Spleen (tissue), 11 donors: Measurements from ENCODE around the gene TMCC1. TPM values are rescaled to one million over a fixed set of nuclear protein-coding genes. Genes with fewer than 3 reads are reported as not detected.

Experiments
- DNase-seq: peaks from one replicate; pipeline ENCODE4 v3.0.0-alpha.2; 2020
- H3K27ac ChIP-seq, 8 donors: fragments of 200-600 bp; sonication (generic) in 7 of 8; 1 replicate in 4 of 8; 2 replicates in 4 of 8; pipeline versions ENCODE4 v1.5.0 to v1.8.0; 2016 to 2021; ENCODE audit warnings: inconsistent platforms in 4 of 8, mild to moderate bottlenecking in 4 of 8, moderate library complexity in 1 of 8
- H3K27me3 ChIP-seq, 7 donors: fragments of 200-600 bp; sonication (generic) in 6 of 7; replicated peaks in 1 of 7; 1 replicate in 4 of 7; 2 replicates in 3 of 7; pipeline versions ENCODE4 v1.5.0 to v1.8.0; 2016 to 2021; ENCODE audit warnings: inconsistent platforms in 3 of 7, mild to moderate bottlenecking in 1 of 7
- H3K36me3 ChIP-seq, 6 donors: fragments of 200-600 bp; sonication (generic) in 5 of 6; 1 replicate in 4 of 6; 2 replicates in 2 of 6; pipeline versions ENCODE4 v1.5.0 to v1.8.0; 2016 to 2021; ENCODE audit warnings: inconsistent platforms in 2 of 6
- H3K4me1 ChIP-seq, 6 donors: fragments of 200-600 bp; sonication (generic) in 5 of 6; 1 replicate in 3 of 6; 2 replicates in 3 of 6; pipeline versions ENCODE4 v1.5.0 to v1.8.0; 2016 to 2021; ENCODE audit warnings: inconsistent platforms in 3 of 6
- H3K4me3 ChIP-seq, 8 donors: fragments of 200-600 bp; sonication (generic) in 7 of 8; 1 replicate in 4 of 8; 2 replicates in 4 of 8; pipeline versions ENCODE4 v1.5.0 to v1.8.0; 2016 to 2021; ENCODE audit warnings: inconsistent platforms in 4 of 8, mild to moderate bottlenecking in 4 of 8, moderate library complexity in 2 of 8
- H3K9me3 ChIP-seq, 8 donors: fragments of 200-600 bp; sonication (generic) in 7 of 8; 1 replicate in 4 of 8; 2 replicates in 4 of 8; pipeline versions ENCODE4 v1.5.0 to v1.8.0; 2016 to 2021; ENCODE audit warnings: inconsistent platforms in 4 of 8
- POLR2A ChIP-seq, 3 donors: fragments of 450-650 bp; IDR thresholded peaks; one replicate each; pipeline ENCODE4 v1.5.1; 2017; ENCODE audit warnings: antibody characterized with exemption in 3 of 3, mild to moderate bottlenecking in 1 of 3
- POLR2AphosphoS5 ChIP-seq, 3 donors: sonication (generic); formaldehyde crosslinking; IDR thresholded peaks; one replicate each; pipeline ENCODE4 v1.5.1; 2017; ENCODE audit warnings: antibody characterized with exemption in 3 of 3
- WGBS, 5 donors: extraction: QIAGEN DNeasy Blood & Tissue Kit in 3 of 5; methylation state at CpG; one replicate each; pipeline versions ENCODE4 v1.1.5 to v1.1.7; 2013 to 2018; 5-methylcytosine and 5-hydroxymethylcytosine counted together
- intact Hi-C: fragments of 100-400 bp; cut with DNase I; formaldehyde crosslinking; loops from one replicate; pipeline ENCODE4 v1.15.0; 2023; ENCODE audit warnings: low total_unique reads
- polyA plus RNA-seq, 3 donors: library from polyadenylated mRNA; stranded (reverse); fragments of 200-250 nt; gene quantifications; one replicate each; pipeline ENCODE4 v1.2.1, GENCODE V29; 2013
- total RNA-seq, 7 donors: library from RNA; depleted of rRNA in 3 of 7; stranded (reverse); fragments of >200 nt in 3 of 7; fragmentation: NEBNext Ultra II Directional in 4 of 7; extraction: Animal tissue kit (Norgen Biotek cat#: 25700) in 4 of 7; gene quantifications; one replicate each; pipeline versions ENCODE4 v1.1.0 to v1.2.1, GENCODE V29; 2016 to 2021
- TF ChIP-seq, protein P1 (sequence below), 11 experiments: fragments of 200-600 bp in 7 of 11; fragments of 450-650 bp in 4 of 11; sonication (generic) in 4 of 11; IDR thresholded peaks in 8 of 11; conservative IDR thresholded peaks in 3 of 11; 1 replicate in 7 of 11; 2 replicates in 4 of 11; pipeline versions ENCODE4 v1.4.0 to v1.8.0; 2016 to 2021; ENCODE audit warnings: antibody characterized with exemption in 11 of 11, inconsistent platforms in 4 of 11, mild to moderate bottlenecking in 1 of 11
- donor health status: healthy with polysubstance abuse.
- donor health status: DM: no; HTN: no; CAD: no; lungs with moderate emphysema.
- donor health status: DM: no; HTN: no; CAD: no.
- donor health status: Bipolar disorder and iron deficiency.
- donor health status: healthy.
- donor health status: DM: no; HTN: no; CAD: no.
- donor health status: DM: yes; HTN: yes; CAD: no.

The TMCC1 gene
- total and polyA plus RNA-seq, 10 donors: 4.5 to 45.5 (median 32.5) TPM

GRCh38 chr3:129663930-129664646 lies 229.4 kb downstream of the TMCC1 start:
- WGBS, 5 donors: 85 to 93% (median 90%) methylated on average over 6 of the region's 6 CpGs
- H3K27ac ChIP-seq: no peak overlapping the region
- no peaks in the 10 kb centered on the region for H3K27me3 ChIP-seq
- no peak for TF ChIP-seq POLR2AphosphoS5 (IDR thresholded peaks at IDR 0.05)
- TF ChIP-seq, protein P1, sequence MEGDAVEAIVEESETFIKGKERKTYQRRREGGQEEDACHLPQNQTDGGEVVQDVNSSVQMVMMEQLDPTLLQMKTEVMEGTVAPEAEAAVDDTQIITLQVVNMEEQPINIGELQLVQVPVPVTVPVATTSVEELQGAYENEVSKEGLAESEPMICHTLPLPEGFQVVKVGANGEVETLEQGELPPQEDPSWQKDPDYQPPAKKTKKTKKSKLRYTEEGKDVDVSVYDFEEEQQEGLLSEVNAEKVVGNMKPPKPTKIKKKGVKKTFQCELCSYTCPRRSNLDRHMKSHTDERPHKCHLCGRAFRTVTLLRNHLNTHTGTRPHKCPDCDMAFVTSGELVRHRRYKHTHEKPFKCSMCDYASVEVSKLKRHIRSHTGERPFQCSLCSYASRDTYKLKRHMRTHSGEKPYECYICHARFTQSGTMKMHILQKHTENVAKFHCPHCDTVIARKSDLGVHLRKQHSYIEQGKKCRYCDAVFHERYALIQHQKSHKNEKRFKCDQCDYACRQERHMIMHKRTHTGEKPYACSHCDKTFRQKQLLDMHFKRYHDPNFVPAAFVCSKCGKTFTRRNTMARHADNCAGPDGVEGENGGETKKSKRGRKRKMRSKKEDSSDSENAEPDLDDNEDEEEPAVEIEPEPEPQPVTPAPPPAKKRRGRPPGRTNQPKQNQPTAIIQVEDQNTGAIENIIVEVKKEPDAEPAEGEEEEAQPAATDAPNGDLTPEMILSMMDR (IDR thresholded peaks at IDR 0.05 in 8 of 11, conservative IDR thresholded peaks at IDR 0.05 in 3 of 11): no peak
- TF ChIP-seq POLR2A (IDR thresholded peaks at IDR 0.05): no peak
- no peak overlapping the region for H3K4me3 ChIP-seq
- no peak for DNase-seq
- intact Hi-C loops: no loop called here
- no peaks in the 10 kb centered on the region for H3K9me3 ChIP-seq
- peaks cover 0 to 11% (median 0%) of the 10 kb centered on the region in 6 donors for H3K36me3 ChIP-seq
- H3K4me1 ChIP-seq: peaks cover 0 to 1% (median 0%) of the 10 kb centered on the region in 6 donors

DNA sequence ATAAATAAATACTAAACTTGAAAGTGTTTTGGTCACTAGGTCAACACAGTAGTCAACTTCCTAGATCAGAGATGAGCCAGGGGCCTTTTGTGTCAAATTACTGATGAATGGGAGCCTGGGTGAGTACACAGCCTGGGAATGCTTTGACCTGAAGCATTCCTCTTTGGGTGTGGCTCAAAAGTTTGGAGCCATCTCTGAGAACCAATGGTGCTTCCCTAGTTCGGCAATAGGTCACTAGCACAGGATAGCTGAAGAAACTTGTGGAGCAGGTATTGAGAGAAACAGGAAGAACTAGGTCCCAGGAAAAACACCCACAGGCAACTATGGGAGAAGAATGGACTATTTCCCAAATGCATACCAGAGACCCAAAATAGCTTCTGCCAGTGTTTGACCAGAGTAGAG lies 230.5 kb downstream of the TMCC1 start:
- 75 to 100% (median 95%) methylated on average over 1 of the region's 1 CpG for WGBS, 5 donors
- intact Hi-C loops: no loop called here
- Histone ChIP-seq H3K9me3 (no peaks in the 10 kb centered on the region), H3K36me3 (peaks cover 0 to 4% (median 0%) of the 10 kb centered on the region in 6 donors), H3K27ac (no peak overlapping the region), H3K27me3 (no peaks in the 10 kb centered on the region), H3K4me1 (peaks cover 0 to 12% (median 5%) of the 10 kb centered on the region in 6 donors), H3K4me3 (no peak overlapping the region)
- no peak for DNase-seq
- TF ChIP-seq, protein P1 (IDR thresholded peaks at IDR 0.05 in 8 of 11, conservative IDR thresholded peaks at IDR 0.05 in 3 of 11): no peak
- TF ChIP-seq POLR2AphosphoS5 (IDR thresholded peaks at IDR 0.05) (no peak), POLR2A (IDR thresholded peaks at IDR 0.05) (no peak)

DNA sequence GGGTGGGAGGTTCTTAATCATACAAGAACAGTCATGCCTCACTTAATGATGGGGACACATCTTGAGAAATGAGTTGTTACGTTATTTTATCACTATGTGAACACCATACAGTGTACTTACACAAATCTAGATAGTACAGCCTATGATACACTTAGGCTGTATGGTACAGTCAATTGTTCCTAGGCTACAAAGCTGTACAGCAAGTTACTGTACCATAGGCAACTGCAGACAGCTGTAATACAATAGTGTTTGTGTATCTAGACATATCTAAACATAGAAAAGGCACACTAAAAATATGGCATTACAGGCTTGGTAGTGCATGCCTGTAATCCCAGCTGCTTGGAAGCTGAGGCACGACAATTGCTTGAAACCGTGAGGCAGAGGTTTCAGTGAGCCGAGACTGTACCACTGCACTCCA lies 231.3 kb downstream of the TMCC1 start:
- intact Hi-C loops: no loop called here
- TF ChIP-seq POLR2AphosphoS5 (IDR thresholded peaks at IDR 0.05) (no peak), POLR2A (IDR thresholded peaks at IDR 0.05) (no peak)
- TF ChIP-seq, protein P1 (IDR thresholded peaks at IDR 0.05 in 8 of 11, conservative IDR thresholded peaks at IDR 0.05 in 3 of 11): no peak
- WGBS, 5 donors: 88 to 93% (median 90%) methylated on average over 4 of the region's 4 CpGs
- Histone ChIP-seq H3K36me3 (no peaks in the 10 kb centered on the region), H3K27me3 (no peaks in the 10 kb centered on the region), H3K27ac (no peak overlapping the region), H3K4me3 (no peak overlapping the region), H3K9me3 (no peaks in the 10 kb centered on the region), H3K4me1 (peaks cover 0 to 19% (median 10%) of the 10 kb centered on the region in 6 donors)
- DNase-seq: no peak

DNA sequence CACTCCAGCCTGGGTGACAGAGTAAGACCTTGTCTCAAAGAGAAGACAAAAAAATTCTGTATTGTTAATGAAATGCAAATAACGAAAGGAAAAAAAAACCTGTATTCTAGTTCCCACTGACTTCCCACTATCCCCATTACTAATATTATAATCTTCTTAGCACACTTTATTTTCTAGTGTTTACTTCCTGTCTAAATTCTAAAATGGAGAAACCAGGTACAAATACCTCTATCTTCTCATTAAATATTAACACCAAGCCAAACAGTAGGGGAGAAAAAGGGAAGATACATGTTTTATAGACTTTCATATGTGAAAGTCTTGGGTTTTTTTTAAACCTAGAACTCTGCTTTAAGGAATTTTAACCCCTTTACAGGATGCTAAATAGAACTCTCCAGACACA lies 231.7 kb downstream of the TMCC1 start:
- 79 to 91% (median 83%) methylated on average over 1 of the region's 1 CpG for WGBS, 5 donors
- DNase-seq: no peak
- no peak for TF ChIP-seq POLR2AphosphoS5 (IDR thresholded peaks at IDR 0.05)
- no peak for TF ChIP-seq POLR2A (IDR thresholded peaks at IDR 0.05)
- TF ChIP-seq, protein P1 (IDR thresholded peaks at IDR 0.05 in 8 of 11, conservative IDR thresholded peaks at IDR 0.05 in 3 of 11): no peak
- peaks cover 0 to 21% (median 11%) of the 10 kb centered on the region in 6 donors for H3K4me1 ChIP-seq
- no peaks in the 10 kb centered on the region for H3K36me3 ChIP-seq
- H3K9me3 ChIP-seq: no peaks in the 10 kb centered on the region
- no peak overlapping the region for H3K27ac ChIP-seq
- no peak overlapping the region for H3K4me3 ChIP-seq
- intact Hi-C loops: no loop called here
- H3K27me3 ChIP-seq: no peaks in the 10 kb centered on the region
